GM19239 (cell line): Measurements from ENCODE around the gene RBM47.

Experiments used
- DNase-seq: peaks from one replicate; pipeline ENCODE4 v3.0.0; 2011; ENCODE audit warnings: low spot score; ENCODE audit not compliant: insufficient read length
- FAIRE-seq: peaks from 2 replicates; lab custom pipeline; 2011; peaks lifted over from hg19 to GRCh38; lab: Jason Lieb, UNC

The RBM47 gene

GRCh38 chr4:40626183-40626990 is 3.3 kb downstream of the RBM47 start:
- DNase-seq (no peak), FAIRE-seq (peak; percentile 72)

GRCh38 chr4:40623707-40624106 is 6.0 kb downstream of the RBM47 start:
- FAIRE-seq (no peak), DNase-seq (no peak)

- FAIRE-seq (no peak), DNase-seq (no peak)
These were observed 6.8 kb downstream of the RBM47 start for GRCh38 chr4:40622913-40623312.

- FAIRE-seq = peak; percentile 96
- no peak for DNase-seq
These were observed 7.8 kb downstream of the RBM47 start for GRCh38 chr4:40621592-40622512.

GRCh38 chr4:40621229-40621591 is 8.5 kb downstream of the RBM47 start:
- no peak for DNase-seq
- FAIRE-seq = no peak

- FAIRE-seq (no peak), DNase-seq (no peak)
These were observed 10.1 kb downstream of the RBM47 start for GRCh38 chr4:40619600-40619999.

GRCh38 chr4:40617872-40618271 is 11.8 kb downstream of the RBM47 start:
- FAIRE-seq = no peak
- DNase-seq = no peak

GRCh38 chr4:40614031-40614430 is 15.6 kb downstream of the RBM47 start:
- DNase-seq (no peak), FAIRE-seq (peak; percentile 14)

GRCh38 chr4:40613456-40613855 is 16.2 kb downstream of the RBM47 start:
- FAIRE-seq (no peak), DNase-seq (no peak)

- DNase-seq (no peak), FAIRE-seq (peak; percentile 51)
These were observed 16.8 kb downstream of the RBM47 start for GRCh38 chr4:40612831-40613230.

- no peak for FAIRE-seq
These were observed 17.4 kb downstream of the RBM47 start for GRCh38 chr4:40612283-40612682.

GRCh38 chr4:40608628-40609027 is 21.0 kb downstream of the RBM47 start:
- DNase-seq (no peak), FAIRE-seq (peak; percentile 18)

More at GRCh38 chr4:40612283-40612682, 17.4 kb downstream of the RBM47 start:
- DNase-seq = no peak

- FAIRE-seq = no peak
- DNase-seq = no peak
These were observed 22.4 kb downstream of the RBM47 start for GRCh38 chr4:40607221-40607620.

- FAIRE-seq (no peak), DNase-seq (no peak)
These were observed 23.4 kb downstream of the RBM47 start for GRCh38 chr4:40606239-40606767.

- no peak for FAIRE-seq
- DNase-seq = no peak
These were observed 26.4 kb downstream of the RBM47 start for GRCh38 chr4:40603281-40603680.

GRCh38 chr4:40601641-40602040 is 28.0 kb downstream of the RBM47 start:
- DNase-seq = no peak
- no peak for FAIRE-seq

GRCh38 chr4:40600850-40601249 is 28.8 kb downstream of the RBM47 start:
- FAIRE-seq (no peak), DNase-seq (no peak)

GRCh38 chr4:40599431-40599830 is 30.2 kb downstream of the RBM47 start:
- FAIRE-seq = no peak
- DNase-seq = no peak

- FAIRE-seq = no peak
These were observed 33.1 kb downstream of the RBM47 start for GRCh38 chr4:40596522-40596921.

GRCh38 chr4:40595981-40596380 is 33.7 kb downstream of the RBM47 start:
- FAIRE-seq (no peak), DNase-seq (no peak)

More at GRCh38 chr4:40596522-40596921, 33.1 kb downstream of the RBM47 start:
- no peak for DNase-seq
